ENCODE data around the gene GRID1.

Gene GRID1

GRCh38 chr10:86200867-86201266 lies 165.7 kb downstream of the GRID1 start:
- no peak for FAIRE-seq
- TF ChIP-seq POU2F2 (IDR thresholded peaks at IDR 0.05; ENCODE audit: low read depth, low read length) (no peak), POLR2A (IDR thresholded peaks at IDR 0.05; ENCODE audit: low read depth, low read length) (no peak), SPI1 (IDR thresholded peaks at IDR 0.05; ENCODE audit: low read depth, low read length) (no peak), TAF1 (IDR thresholded peaks at IDR 0.05; ENCODE audit: low read depth, low read length) (no peak), PAX5 (IDR thresholded peaks at IDR 0.05; ENCODE audit: insufficient read depth, low read length, severe bottlenecking) (no peak), POLR2AphosphoS5 (IDR thresholded peaks at IDR 0.05; ENCODE audit: low read depth, low read length) (no peak)
- DNase-seq (ENCODE audit: insufficient read length, low spot score) = no peak

DNA sequence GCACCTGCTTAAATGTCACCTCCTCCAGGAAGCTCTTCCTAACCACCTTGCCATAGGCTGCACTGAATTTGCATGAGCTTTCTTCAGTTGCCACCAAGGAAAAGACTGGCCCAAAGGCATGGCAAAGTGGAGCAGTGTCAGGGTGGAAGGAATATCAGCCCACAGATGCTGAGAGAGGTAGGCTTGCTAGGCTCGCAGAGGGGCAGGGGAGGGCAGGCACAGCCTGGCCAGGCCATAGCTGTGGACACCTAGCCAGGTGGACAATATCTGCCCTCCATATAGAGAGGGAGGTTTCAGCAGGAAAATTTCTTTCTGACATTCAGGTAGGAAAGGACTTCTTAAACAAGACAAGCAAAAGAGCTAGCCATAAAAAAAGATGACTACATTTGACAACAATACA lies 166.3 kb downstream of the GRID1 start:
- TF ChIP-seq TAF1 (IDR thresholded peaks at IDR 0.05; ENCODE audit: low read depth, low read length) (no peak), SPI1 (IDR thresholded peaks at IDR 0.05; ENCODE audit: low read depth, low read length) (no peak), POU2F2 (IDR thresholded peaks at IDR 0.05; ENCODE audit: low read depth, low read length) (no peak), POLR2AphosphoS5 (IDR thresholded peaks at IDR 0.05; ENCODE audit: low read depth, low read length) (no peak), PAX5 (IDR thresholded peaks at IDR 0.05; ENCODE audit: insufficient read depth, low read length, severe bottlenecking) (no peak), POLR2A (IDR thresholded peaks at IDR 0.05; ENCODE audit: low read depth, low read length) (no peak)
- no peak for DNase-seq (ENCODE audit: insufficient read length, low spot score)
- FAIRE-seq = no peak

GRCh38 chr10:86199041-86199440 lies 167.6 kb downstream of the GRID1 start:
- no peak for TF ChIP-seq POLR2AphosphoS5 (IDR thresholded peaks at IDR 0.05; ENCODE audit: low read depth, low read length)
- FAIRE-seq (no peak), DNase-seq (ENCODE audit: insufficient read length, low spot score) (no peak)

- DNase-seq (ENCODE audit: insufficient read length, low spot score) = no peak
- TF ChIP-seq POU2F2 (IDR thresholded peaks at IDR 0.05; ENCODE audit: low read depth, low read length) (no peak), TAF1 (IDR thresholded peaks at IDR 0.05; ENCODE audit: low read depth, low read length) (no peak), POLR2A (IDR thresholded peaks at IDR 0.05; ENCODE audit: low read depth, low read length) (no peak), PAX5 (IDR thresholded peaks at IDR 0.05; ENCODE audit: insufficient read depth, low read length, severe bottlenecking) (no peak), SPI1 (IDR thresholded peaks at IDR 0.05; ENCODE audit: low read depth, low read length) (no peak), POLR2AphosphoS5 (IDR thresholded peaks at IDR 0.05; ENCODE audit: low read depth, low read length) (no peak)
- no peak for FAIRE-seq
Measured at GRCh38 chr10:86198271-86198670, 168.3 kb downstream of the GRID1 start.

- no peak for TF ChIP-seq SPI1 (IDR thresholded peaks at IDR 0.05; ENCODE audit: low read depth, low read length)
- no peak for TF ChIP-seq POU2F2 (IDR thresholded peaks at IDR 0.05; ENCODE audit: low read depth, low read length)
- TF ChIP-seq TAF1 (IDR thresholded peaks at IDR 0.05; ENCODE audit: low read depth, low read length) = no peak
- no peak for TF ChIP-seq POLR2A (IDR thresholded peaks at IDR 0.05; ENCODE audit: low read depth, low read length)
- no peak for TF ChIP-seq POLR2AphosphoS5 (IDR thresholded peaks at IDR 0.05; ENCODE audit: low read depth, low read length)
- no peak for TF ChIP-seq PAX5 (IDR thresholded peaks at IDR 0.05; ENCODE audit: insufficient read depth, low read length, severe bottlenecking)
- no peak for FAIRE-seq
- DNase-seq (ENCODE audit: insufficient read length, low spot score) = no peak
Measured at GRCh38 chr10:86197166-86197790, 169.3 kb downstream of the GRID1 start.

GRCh38 chr10:86195521-86196157 lies 171.0 kb downstream of the GRID1 start:
- FAIRE-seq = no peak
- TF ChIP-seq TAF1 (IDR thresholded peaks at IDR 0.05; ENCODE audit: low read depth, low read length) = no peak
- TF ChIP-seq SPI1 (IDR thresholded peaks at IDR 0.05; ENCODE audit: low read depth, low read length) = no peak
- no peak for TF ChIP-seq POLR2A (IDR thresholded peaks at IDR 0.05; ENCODE audit: low read depth, low read length)
- TF ChIP-seq POLR2AphosphoS5 (IDR thresholded peaks at IDR 0.05; ENCODE audit: low read depth, low read length) = no peak
- no peak for TF ChIP-seq POU2F2 (IDR thresholded peaks at IDR 0.05; ENCODE audit: low read depth, low read length)
- no peak for TF ChIP-seq PAX5 (IDR thresholded peaks at IDR 0.05; ENCODE audit: insufficient read depth, low read length, severe bottlenecking)
- no peak for DNase-seq (ENCODE audit: insufficient read length, low spot score)

GRCh38 chr10:86194684-86195083 lies 171.9 kb downstream of the GRID1 start:
- no peak for FAIRE-seq
- no peak for DNase-seq (ENCODE audit: insufficient read length, low spot score)
- TF ChIP-seq POLR2A (IDR thresholded peaks at IDR 0.05; ENCODE audit: low read depth, low read length) (no peak), POU2F2 (IDR thresholded peaks at IDR 0.05; ENCODE audit: low read depth, low read length) (no peak), SPI1 (IDR thresholded peaks at IDR 0.05; ENCODE audit: low read depth, low read length) (no peak), POLR2AphosphoS5 (IDR thresholded peaks at IDR 0.05; ENCODE audit: low read depth, low read length) (no peak), PAX5 (IDR thresholded peaks at IDR 0.05; ENCODE audit: insufficient read depth, low read length, severe bottlenecking) (no peak), TAF1 (IDR thresholded peaks at IDR 0.05; ENCODE audit: low read depth, low read length) (no peak)

DNA sequence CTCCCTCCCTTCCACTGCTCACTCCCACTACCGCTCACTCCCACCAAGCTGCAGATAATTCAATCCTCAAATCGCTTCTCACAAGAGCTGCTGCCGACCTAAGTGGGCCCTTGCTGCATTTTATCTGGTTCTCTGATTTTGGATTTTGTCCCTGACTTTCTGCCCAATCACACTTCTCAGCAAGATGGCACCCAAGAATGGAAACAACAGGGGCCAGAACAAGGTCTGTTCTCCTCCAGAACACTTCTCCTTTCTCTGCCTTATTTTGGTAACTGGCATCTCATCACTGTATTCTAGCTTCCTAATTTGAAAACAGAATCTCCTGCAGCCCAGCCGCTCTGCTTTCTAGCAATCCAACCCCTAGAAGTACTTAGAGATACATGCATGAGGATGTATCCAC lies 172.8 kb downstream of the GRID1 start:
- DNase-seq (ENCODE audit: insufficient read length, low spot score) = no peak
- TF ChIP-seq POLR2A (IDR thresholded peaks at IDR 0.05; ENCODE audit: low read depth, low read length) (no peak), TAF1 (IDR thresholded peaks at IDR 0.05; ENCODE audit: low read depth, low read length) (no peak), POLR2AphosphoS5 (IDR thresholded peaks at IDR 0.05; ENCODE audit: low read depth, low read length) (no peak), SPI1 (IDR thresholded peaks at IDR 0.05; ENCODE audit: low read depth, low read length) (no peak), POU2F2 (IDR thresholded peaks at IDR 0.05; ENCODE audit: low read depth, low read length) (no peak), PAX5 (IDR thresholded peaks at IDR 0.05; ENCODE audit: insufficient read depth, low read length, severe bottlenecking) (no peak)
- FAIRE-seq = no peak

DNA sequence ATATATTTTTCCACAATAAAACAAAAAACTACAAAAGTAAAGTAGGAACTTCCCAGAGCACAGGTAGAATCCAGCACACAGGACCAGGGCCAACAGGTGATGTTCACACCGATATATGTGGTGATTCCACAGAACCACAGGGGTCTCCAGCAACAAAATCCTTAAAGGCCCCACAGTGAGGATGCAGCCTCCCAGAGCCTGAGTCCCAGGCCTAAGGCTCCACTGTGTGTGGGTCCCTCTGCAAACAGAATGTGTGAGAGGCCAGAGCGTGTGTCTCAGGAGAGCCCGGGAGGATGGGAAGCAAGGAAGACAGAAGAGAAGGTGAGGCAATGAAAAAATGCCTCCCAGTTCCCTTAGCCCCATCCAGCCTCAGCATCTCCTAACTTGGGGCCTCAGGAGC lies 173.9 kb downstream of the GRID1 start:
- DNase-seq (ENCODE audit: insufficient read length, low spot score) (no peak), FAIRE-seq (no peak)
- TF ChIP-seq TAF1 (IDR thresholded peaks at IDR 0.05; ENCODE audit: low read depth, low read length) = no peak
- no peak for TF ChIP-seq POLR2A (IDR thresholded peaks at IDR 0.05; ENCODE audit: low read depth, low read length)
- TF ChIP-seq POLR2AphosphoS5 (IDR thresholded peaks at IDR 0.05; ENCODE audit: low read depth, low read length) = no peak
- TF ChIP-seq PAX5 (IDR thresholded peaks at IDR 0.05; ENCODE audit: insufficient read depth, low read length, severe bottlenecking) = no peak
- TF ChIP-seq SPI1 (IDR thresholded peaks at IDR 0.05; ENCODE audit: low read depth, low read length) = no peak
- no peak for TF ChIP-seq POU2F2 (IDR thresholded peaks at IDR 0.05; ENCODE audit: low read depth, low read length)

DNA sequence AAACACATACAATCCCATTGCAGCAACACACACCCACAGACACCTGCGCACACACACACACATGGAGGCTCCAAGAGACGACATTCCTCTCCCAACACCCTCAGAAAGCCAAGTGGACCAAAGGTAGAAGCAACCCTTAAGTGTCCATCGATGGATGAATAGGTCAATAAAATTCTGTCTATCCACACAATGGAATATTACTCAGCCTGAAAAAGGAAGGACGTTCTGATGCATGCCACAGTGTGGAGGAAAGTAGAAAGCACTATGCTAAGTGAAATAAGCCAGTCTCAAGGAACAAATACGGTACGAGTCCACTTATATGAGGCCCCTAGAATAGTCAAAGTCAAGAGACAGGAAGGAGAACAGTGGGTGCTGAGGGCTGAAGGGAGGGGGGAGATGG lies 174.4 kb downstream of the GRID1 start:
- FAIRE-seq (no peak), DNase-seq (ENCODE audit: insufficient read length, low spot score) (no peak)
- TF ChIP-seq PAX5 (IDR thresholded peaks at IDR 0.05; ENCODE audit: insufficient read depth, low read length, severe bottlenecking) (no peak), TAF1 (IDR thresholded peaks at IDR 0.05; ENCODE audit: low read depth, low read length) (no peak), POU2F2 (IDR thresholded peaks at IDR 0.05; ENCODE audit: low read depth, low read length) (no peak), POLR2AphosphoS5 (IDR thresholded peaks at IDR 0.05; ENCODE audit: low read depth, low read length) (no peak), SPI1 (IDR thresholded peaks at IDR 0.05; ENCODE audit: low read depth, low read length) (no peak), POLR2A (IDR thresholded peaks at IDR 0.05; ENCODE audit: low read depth, low read length) (no peak)

Measured in GM12891 (cell line).